Stomach (tissue), 4 donors: ENCODE measurements around the gene ZNF397.

Experiments used
- POLR2A ChIP-seq, 4 donors: fragments of 450-650 bp; IDR thresholded peaks; one replicate each; pipeline ENCODE4 v1.6.1; 2016; ENCODE audit warnings: antibody characterized with exemption in 4 of 4, control low read depth in 2 of 4, mild to moderate bottlenecking in 1 of 4, moderate library complexity in 1 of 4
- POLR2AphosphoS5 ChIP-seq, 3 donors: sonication (generic); formaldehyde crosslinking; IDR thresholded peaks; one replicate each; pipeline ENCODE4 v1.6.1; 2016; ENCODE audit warnings: antibody characterized with exemption in 3 of 3
- TF ChIP-seq, protein P1 (sequence below), 7 experiments: fragments of 450-650 bp in 4 of 7; fragments of 200-600 bp in 3 of 7; sonication (generic) in 3 of 7; IDR thresholded peaks; one replicate each; pipeline ENCODE4 v1.5.1; 2016 to 2019; ENCODE audit warnings: antibody characterized with exemption in 7 of 7, control low read depth in 2 of 7, mild to moderate bottlenecking in 1 of 7

DNA sequence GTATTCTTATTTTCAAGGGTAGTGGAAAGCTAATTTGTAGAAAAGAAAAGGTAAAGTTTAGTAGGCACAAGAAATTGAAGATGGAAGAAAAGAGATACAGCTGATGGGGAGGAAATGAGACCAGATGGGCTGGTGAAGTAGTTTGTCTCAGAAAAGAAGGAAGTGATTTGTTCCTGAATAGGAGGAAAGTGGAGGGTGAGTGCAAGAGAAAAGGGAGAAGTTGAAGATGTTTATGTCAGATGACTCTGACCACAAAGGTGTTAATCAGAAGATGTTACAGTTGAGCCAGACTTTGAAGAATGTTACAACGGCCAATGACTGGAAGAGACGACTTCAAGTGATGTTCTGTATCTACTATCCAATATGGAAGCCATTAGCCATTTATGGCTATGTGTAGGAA, 28.0 kb downstream of the ZNF397 start:
- TF ChIP-seq POLR2A (IDR thresholded peaks at IDR 0.05) (no peak), POLR2AphosphoS5 (IDR thresholded peaks at IDR 0.05) (no peak)
- TF ChIP-seq, protein P1, sequence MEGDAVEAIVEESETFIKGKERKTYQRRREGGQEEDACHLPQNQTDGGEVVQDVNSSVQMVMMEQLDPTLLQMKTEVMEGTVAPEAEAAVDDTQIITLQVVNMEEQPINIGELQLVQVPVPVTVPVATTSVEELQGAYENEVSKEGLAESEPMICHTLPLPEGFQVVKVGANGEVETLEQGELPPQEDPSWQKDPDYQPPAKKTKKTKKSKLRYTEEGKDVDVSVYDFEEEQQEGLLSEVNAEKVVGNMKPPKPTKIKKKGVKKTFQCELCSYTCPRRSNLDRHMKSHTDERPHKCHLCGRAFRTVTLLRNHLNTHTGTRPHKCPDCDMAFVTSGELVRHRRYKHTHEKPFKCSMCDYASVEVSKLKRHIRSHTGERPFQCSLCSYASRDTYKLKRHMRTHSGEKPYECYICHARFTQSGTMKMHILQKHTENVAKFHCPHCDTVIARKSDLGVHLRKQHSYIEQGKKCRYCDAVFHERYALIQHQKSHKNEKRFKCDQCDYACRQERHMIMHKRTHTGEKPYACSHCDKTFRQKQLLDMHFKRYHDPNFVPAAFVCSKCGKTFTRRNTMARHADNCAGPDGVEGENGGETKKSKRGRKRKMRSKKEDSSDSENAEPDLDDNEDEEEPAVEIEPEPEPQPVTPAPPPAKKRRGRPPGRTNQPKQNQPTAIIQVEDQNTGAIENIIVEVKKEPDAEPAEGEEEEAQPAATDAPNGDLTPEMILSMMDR (IDR thresholded peaks at IDR 0.05), result no peak
